C1 segment of cervical spinal cord (tissue), 14 donors: Measurements from ENCODE around the gene GRIN3A.

ENCODE experiments used
- DNase-seq, 14 donors: peaks; one replicate each; lab custom pipeline; 2025; lab: John Stamatoyannopoulos, UW

GRIN3A gene

DNA sequence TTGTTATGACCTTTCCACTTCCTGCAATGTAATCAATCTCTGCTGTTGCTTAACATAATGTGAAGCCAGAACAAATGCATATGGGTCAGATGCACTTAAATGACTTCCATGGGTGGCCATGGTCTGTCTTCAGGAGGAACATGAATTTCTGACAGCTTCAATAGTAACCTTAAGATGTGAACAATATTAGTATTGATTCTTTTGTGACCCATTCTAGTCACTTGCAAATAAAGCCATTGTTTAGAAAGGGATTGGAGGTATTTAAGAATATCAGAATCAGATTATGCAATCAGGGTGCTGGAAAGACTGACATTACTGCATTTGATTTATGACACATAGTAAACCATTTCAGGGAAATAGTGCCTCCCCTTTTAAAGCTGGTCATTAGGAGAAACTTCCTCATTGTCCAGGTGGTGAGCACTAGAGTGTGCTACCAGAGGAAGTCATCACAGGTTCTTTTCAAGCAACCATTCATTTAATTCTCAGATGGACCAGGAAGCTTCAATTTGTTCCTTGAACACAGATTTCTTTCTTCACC lies 32.1 kb downstream of the GRIN3A start:
- DNase-seq, result no peak

DNA sequence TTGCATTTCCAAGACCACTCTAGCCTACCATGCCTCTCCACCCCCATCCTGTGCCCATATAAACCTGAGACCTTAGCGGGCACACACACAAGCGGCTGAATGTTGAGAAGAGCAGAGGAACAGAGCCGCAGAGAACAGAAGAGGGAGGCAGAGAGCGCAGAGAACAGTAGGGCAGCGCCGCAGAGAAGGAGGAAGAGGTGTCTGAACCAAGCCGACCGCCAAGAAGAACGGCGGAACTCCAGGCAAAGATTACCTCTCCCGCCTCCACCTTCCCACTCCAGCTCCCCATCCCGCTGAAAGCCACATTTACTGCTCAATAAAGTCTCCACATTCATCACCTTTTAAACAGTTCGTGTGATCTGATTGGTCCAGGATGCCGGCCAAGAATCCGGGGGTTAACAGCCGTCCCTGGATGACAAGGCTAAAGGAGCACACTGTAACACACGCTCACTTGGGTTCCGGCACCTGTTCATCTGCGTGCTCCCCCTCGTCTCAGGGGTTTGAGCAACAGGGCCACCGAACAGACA lies 33.2 kb downstream of the GRIN3A start:
- DNase-seq, result peak in 3 of 14 donors; percentile 1 to 7 (median 6)

- no peak for DNase-seq
Observed at GRCh38 chr9:101702257-101702656, 36.2 kb downstream of the GRIN3A start.

DNA sequence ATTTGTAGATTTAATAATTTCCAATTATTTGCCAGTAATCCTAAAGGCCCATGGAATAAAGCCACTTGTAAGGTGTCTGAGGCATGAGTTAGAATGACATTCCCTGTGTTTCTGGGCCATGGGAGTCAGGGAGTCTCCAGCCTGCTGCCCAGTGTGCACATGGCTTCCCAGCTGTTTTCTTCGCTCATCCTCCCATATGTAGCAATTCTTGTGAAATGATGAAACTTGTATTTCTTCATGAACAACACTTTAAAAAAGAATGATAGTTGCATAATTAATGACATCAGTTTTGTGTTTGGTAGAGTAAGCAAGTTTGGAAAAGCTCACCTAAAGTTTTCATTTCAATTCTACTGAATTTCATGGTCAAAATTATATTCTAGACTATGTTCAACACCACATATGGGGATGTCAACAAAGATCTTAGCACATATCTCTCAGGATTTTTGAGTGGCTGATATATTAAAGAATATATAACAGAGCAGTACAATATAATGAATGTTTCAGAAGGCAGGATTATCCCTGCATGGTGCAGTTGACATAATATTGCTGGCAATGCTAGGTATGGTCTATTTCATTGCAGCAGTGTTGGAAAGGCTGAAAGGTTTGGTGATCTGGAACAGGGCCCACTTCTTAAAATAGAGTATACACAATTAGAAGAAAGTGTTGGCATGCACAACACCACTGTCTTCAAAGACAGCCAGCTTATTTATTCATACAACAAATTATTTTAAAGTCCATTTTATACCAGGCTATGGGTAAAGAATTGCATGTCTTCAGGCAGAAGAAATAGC lies 44.7 kb downstream of the GRIN3A start:
- peak in 1 of 14 donors; percentile 8 for DNase-seq

DNA sequence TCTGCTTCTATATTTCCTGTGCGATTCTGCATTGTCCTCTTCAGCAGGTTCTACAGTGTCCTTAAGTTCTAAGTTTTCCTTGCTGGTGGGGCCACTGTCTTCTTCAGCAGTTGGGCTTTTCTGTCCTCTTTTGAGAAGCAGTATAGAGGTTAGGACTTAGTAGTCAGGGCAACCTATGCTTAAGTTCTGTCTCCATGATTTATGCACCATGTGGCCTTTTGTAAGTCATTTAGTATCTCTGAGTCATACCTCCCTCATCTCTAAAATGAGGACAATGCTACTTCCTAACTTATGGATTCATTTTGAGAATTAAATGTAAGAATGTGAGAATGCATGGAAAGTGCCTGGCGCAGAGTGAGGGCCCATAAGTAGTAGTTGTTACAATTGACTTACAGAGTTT lies 46.8 kb downstream of the GRIN3A start:
- no peak for DNase-seq

DNA sequence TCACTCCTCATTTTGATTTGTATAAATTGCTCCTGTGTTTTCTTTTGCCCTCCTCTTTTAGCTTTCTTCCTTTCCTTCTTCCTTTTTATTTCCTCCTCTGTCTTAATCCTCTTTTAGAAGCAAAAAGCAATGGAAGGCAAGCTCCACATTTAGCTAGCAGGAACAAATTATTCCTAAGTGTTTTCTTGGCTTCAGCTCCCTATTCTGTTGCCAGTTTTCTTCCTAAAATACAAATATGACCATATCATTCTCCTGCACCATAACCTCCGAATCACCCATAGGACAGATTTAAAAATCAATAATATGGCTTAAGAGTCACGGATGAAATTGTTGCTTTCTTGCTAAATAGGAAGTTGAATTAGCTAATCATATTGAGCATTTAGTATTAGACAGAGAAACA lies 49.4 kb downstream of the GRIN3A start:
- DNase-seq, result no peak

DNA sequence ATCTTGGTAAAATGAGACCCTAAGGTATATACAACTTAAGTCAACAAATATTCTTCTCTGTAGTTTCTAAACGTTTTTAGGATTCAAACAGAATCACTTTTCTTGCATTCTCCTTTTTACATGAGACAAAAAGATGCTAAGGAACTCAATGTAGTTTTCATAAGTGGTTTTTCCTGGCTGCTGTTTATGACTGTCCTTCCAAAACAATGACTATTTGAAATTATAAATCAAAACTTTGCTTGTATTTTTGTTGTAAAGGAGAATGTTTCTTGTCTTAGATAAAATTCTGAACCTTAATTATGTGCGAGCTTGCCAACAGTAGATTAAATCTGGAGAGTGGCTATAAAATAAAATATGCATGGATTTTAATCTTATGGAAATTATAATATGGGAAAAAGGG lies 53.8 kb downstream of the GRIN3A start:
- DNase-seq, result no peak

GRCh38 chr9:101683236-101683635 lies 55.2 kb downstream of the GRIN3A start:
- no peak for DNase-seq

DNA sequence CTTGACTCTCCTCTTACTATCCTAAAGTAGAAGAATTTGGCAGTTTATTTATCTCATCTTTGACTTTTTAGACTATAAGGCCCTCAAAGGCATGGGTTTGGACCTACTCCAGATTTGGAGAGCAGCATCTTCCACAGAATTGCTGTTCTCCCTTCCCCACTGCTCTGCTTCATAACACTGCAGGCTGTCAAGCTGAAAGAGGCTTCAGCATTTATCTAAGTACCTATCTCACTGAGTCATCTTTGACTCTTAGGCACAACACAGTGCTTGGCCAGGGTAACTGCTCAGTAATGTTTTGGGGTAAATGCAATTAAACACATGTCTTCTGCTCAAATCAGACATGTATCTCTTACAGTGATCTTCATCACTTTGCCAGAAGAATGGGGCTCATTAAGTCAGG lies 60.6 kb downstream of the GRIN3A start:
- DNase-seq, result no peak

GRCh38 chr9:101675341-101675740 lies 63.1 kb downstream of the GRIN3A start:
- no peak for DNase-seq

GRCh38 chr9:101674165-101674564 lies 64.3 kb downstream of the GRIN3A start:
- no peak for DNase-seq

GRCh38 chr9:101673642-101674041 lies 64.8 kb downstream of the GRIN3A start:
- no peak for DNase-seq

DNA sequence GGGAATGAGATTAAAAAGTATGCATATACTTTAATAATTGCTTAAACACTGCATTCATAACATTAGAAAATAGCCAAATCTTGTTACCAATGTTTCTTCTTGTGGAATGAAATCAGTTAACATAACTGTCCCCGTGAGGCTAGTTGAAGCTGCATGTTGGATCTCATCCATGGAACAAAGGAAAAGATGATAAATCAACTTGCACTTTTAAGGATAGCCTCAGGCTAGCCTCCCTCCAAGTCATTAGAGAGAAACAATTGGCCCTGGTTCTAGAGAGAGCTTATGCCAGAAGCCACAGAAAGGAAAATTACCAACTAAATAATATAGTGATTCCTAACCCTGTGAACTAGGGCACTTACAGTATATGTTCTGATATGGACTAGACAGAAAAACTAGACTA lies 66.9 kb downstream of the GRIN3A start:
- no peak for DNase-seq

- no peak for DNase-seq
Observed at GRCh38 chr9:101668421-101668820, 70.0 kb downstream of the GRIN3A start.

DNA sequence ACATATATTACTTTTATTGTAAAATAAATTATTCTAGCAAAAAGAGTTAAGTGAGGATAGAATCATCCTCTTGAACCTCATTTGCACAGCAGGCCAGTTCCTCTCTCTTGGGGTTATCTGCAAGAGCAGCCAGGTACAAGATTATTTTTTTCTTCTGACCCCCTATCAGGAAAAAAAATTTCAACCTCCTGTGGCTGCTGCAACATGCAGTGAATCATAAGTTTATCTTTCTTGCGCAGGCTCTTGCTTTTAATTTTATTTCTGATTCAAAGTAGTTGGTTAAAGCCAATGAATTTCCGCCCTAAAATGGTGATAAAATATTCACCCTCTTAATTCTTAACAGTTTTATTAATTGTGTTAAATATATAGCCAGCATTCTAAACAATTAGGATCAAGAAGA lies 74.0 kb downstream of the GRIN3A start:
- DNase-seq, result no peak

GRCh38 chr9:101652601-101653175 lies 85.8 kb downstream of the GRIN3A start:
- no peak for DNase-seq

DNA sequence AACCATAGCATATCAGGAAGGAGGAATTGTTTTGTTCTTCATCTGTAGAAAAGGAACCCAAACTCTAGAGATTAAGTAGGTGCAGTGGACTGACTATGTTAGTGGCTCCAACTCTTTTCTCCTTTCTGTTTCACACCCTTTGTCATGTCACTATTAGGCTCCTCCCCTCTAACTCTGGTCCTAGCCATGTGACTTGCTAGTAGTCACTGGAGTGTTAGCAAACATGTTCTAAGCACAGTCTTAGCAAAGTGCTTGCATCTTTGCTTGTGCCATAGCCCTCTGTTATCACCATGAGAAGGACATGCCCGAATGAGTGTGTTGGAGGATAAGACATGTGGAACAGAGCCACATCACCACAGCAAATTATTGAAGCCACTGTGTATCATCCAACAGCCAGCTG lies 88.3 kb downstream of the GRIN3A start:
- DNase-seq, result no peak

DNA sequence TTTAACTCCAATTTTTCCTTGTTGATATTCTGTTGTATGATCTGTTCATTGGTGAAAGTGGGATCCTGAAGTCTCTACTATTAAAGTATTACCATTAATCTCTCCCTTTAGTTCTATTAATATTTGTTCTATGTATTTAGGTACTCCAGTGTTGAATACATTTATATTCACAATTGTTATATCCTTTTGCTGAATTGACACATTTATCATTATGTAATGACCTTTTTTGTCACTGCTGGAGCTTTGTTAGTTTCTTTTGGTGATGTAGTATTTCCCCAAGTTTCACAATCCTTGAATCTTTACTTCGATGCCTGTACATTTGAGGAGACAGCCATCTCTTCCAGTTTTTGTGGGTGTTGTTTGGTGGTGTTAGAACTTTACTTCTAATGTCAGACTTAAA lies 90.0 kb downstream of the GRIN3A start:
- no peak for DNase-seq

DNA sequence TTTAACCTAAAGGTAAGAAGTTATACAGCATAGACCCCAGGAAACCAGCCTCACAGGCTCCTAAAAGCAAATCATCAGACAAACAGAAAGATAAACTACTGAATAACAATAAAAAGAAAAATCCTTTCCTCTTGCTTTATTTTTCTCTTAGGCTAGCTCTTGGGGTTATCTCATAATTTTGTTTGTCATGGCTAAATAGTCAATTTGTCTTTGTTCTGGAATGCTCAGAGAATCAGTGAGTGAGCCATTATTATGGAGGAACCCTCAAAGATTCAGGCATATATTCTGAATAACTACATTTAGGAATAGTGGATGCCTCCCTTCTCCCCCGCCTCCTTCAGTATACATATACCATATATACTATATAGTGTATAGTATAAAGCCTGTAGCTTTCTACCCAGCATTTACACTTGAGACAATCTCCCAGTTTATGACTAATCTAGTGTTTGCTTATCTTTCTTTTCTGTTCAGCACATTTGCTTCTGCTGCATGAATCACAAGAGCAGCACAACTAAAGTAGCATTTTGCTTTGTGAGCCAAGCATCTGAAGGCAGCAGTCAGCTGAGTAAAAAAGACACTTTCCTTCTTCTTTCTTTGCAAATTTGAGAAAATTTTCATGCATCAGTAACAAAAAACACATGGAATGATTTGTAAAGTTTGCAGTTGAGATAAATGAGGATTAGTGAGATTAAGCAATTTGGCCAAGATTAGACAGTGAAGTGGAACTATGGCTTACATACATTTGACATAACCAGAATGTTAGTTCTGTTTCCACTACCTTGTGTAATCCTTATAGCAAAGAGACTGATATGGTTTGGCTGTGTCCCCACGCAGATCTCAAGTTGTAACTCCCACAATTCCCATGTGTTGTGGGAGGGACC lies 98.4 kb downstream of the GRIN3A start:
- DNase-seq, result no peak

DNA sequence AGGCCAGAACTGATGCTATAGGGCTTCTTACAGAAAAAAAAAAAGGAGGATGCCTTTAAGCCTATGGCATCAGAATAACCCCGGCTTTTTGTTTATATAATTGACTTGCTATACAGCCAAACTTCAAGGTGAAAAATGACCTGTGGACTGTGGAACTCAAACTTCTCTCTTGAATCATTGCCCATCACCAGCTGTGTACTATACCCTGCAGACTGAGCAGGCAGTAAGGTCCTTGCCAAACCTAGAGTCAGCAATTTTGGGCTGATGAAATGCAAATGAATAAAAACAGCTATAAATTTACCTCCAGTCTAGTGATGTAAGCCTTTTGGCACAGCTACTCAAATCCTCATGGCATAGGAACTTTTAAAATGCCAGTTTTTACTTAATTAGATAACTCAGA lies 99.1 kb downstream of the GRIN3A start:
- no peak for DNase-seq

- no peak for DNase-seq
Observed at GRCh38 chr9:101636247-101636646, 102.2 kb downstream of the GRIN3A start.

GRCh38 chr9:101635473-101635872 lies 103.0 kb downstream of the GRIN3A start:
- DNase-seq, result no peak
